ENCODE data around the gene FBXO38. TPM values are rescaled to one million over a fixed set of nuclear protein-coding genes. Genes with fewer than 3 reads are reported as not detected.

FBXO38 gene
- total and polyA plus RNA-seq, 2 donors (not counting 1 experiment from before 2014, with no cell fraction given) = 14.4 to 97.0 TPM

DNA sequence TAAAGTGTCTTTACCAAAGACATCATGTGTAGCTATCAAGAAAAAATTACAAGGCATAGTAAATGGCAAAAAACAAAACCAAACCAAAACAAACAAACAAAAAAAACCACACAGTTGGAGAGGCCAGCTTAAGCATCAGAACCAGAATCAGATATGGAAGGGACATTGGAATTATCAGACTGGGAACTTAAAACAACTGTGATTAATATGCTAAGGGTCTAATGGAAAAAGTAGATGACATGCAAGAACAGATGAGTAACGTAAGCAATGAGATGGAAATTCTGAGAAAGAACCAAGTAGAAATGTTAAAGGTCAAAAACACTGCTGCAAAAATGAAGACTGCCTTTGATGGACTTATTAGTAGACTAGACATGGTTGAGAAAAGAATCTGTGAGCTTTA, 75.9 kb downstream of the FBXO38 start:
- peaks cover 0 to 12% (median 2%) of the 10 kb centered on the region in 4 experiments for H3K27me3 ChIP-seq (replicated peaks in 1 of 4; ENCODE audit: control extremely low read depth in 1 of 4, control insufficient read depth in 3 of 4, insufficient read depth in 4 of 4, low read length in 3 of 4)
- H4K20me1 ChIP-seq (ENCODE audit: control insufficient read depth, insufficient read depth, low read length, poor library complexity, severe bottlenecking) = no peaks in the 10 kb centered on the region
- Mint-ChIP-seq H3K27ac (no peak overlapping the region), H3K4me1 (no peaks in the 10 kb centered on the region), H3K9me3 (ENCODE audit: insufficient read depth) (no peaks in the 10 kb centered on the region), H3K27me3 (peaks cover 25% of the 10 kb centered on the region), H3K4me3 (no peak overlapping the region)
- H3K4me3 ChIP-seq (ENCODE audit: control extremely low read depth in 1 of 5, extremely low read depth in 1 of 5, insufficient read depth in 1 of 5, low read depth in 2 of 5, low read length in 4 of 5) = no peak overlapping the region
- ChIA-PET CTCF (no interaction called here), POLR2A (no interaction called here)
- TF ChIP-seq EZH2 (IDR thresholded peaks at IDR 0.05; ENCODE audit: borderline replicate concordance, insufficient read depth, low read depth, low read length, poor library complexity, severe bottlenecking) = no peak
- TF ChIP-seq, protein P1, sequence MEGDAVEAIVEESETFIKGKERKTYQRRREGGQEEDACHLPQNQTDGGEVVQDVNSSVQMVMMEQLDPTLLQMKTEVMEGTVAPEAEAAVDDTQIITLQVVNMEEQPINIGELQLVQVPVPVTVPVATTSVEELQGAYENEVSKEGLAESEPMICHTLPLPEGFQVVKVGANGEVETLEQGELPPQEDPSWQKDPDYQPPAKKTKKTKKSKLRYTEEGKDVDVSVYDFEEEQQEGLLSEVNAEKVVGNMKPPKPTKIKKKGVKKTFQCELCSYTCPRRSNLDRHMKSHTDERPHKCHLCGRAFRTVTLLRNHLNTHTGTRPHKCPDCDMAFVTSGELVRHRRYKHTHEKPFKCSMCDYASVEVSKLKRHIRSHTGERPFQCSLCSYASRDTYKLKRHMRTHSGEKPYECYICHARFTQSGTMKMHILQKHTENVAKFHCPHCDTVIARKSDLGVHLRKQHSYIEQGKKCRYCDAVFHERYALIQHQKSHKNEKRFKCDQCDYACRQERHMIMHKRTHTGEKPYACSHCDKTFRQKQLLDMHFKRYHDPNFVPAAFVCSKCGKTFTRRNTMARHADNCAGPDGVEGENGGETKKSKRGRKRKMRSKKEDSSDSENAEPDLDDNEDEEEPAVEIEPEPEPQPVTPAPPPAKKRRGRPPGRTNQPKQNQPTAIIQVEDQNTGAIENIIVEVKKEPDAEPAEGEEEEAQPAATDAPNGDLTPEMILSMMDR (IDR thresholded peaks at IDR 0.05) = no peak
- no peak overlapping the region for H2AFZ ChIP-seq (ENCODE audit: insufficient read depth, low read depth, low read length, poor library complexity, severe bottlenecking)
- H3K4me2 ChIP-seq (replicated peaks; ENCODE audit: low read depth, low read length, poor library complexity, severe bottlenecking) = no peak overlapping the region
- H3K9me3 ChIP-seq (ENCODE audit: control extremely low read depth in 1 of 3, control insufficient read depth in 2 of 3, insufficient read depth in 1 of 3, low read length in 2 of 3) = no peaks in the 10 kb centered on the region
- DNase-seq (no peak), ATAC-seq (ENCODE audit: low read depth) (no peak)
- intact Hi-C loops (cut with micrococcal nuclease) = no loop called here
- H3K4me1 ChIP-seq (ENCODE audit: control insufficient read depth in 2 of 2, insufficient read depth in 2 of 2, low read length in 2 of 2) = no peaks in the 10 kb centered on the region
- no peaks in the 10 kb centered on the region for H3K79me2 ChIP-seq (ENCODE audit: control insufficient read depth, insufficient read depth, low read length)
- H3K27ac ChIP-seq (ENCODE audit: low read length in 2 of 2) = no peak overlapping the region
- H3K9ac ChIP-seq (ENCODE audit: low read length) = no peak overlapping the region
- WGBS (ENCODE audit: insufficient coverage) = 89% methylated on average over 1 of the region's 1 CpG
- no peaks in the 10 kb centered on the region for H3K36me3 ChIP-seq (replicated peaks in 1 of 2; ENCODE audit: control extremely low read depth in 1 of 2, control insufficient read depth in 1 of 2, extremely low read depth in 1 of 2, insufficient read depth in 2 of 2, low read length in 1 of 2)

DNA sequence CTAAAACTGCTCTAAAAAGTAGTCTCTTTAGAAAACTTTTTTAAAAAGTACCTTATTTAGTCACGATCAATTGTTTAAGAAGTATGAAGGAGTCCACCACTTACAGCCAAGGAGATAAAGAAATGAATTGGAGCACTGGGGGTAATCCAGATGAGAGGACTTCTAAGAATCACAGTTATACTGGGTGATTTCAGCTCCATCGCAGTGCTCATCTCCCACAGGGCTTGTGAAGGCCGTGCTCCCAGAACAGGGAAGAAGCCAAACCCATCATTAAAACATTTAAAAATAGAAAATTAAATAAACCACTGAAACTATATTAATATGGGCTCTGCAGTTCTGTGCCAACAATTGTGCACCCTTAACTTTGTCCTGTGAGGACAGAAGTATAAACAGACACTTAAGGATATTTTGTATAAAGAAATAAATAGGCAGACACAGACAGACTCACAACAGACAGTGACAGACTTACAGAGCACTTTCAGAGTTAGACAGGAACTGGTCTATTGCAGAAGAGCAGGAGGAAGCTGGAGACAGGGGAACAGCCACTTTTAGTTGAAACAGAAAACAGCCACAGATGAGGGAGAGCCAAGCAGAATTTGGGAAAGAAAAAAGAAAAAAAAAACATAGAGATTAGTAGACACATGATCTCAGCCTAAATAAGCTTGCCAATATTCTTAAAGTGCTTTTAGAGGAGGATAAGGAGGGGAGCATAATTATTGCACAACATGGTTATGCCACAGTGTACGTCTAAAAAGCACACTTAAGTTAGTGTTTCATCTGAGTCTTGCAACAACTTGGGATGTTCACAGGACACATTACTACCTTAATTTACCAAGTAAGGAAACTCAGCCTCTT, 81.8 kb downstream of the FBXO38 start:
- ATAC-seq (ENCODE audit: low read depth) = no peak
- Mint-ChIP-seq H3K4me3 (no peak overlapping the region), H3K9me3 (ENCODE audit: insufficient read depth) (no peaks in the 10 kb centered on the region), H3K27me3 (peaks cover 6% of the 10 kb centered on the region), H3K4me1 (no peaks in the 10 kb centered on the region), H3K27ac (no peak overlapping the region)
- no peak overlapping the region for H3K27ac ChIP-seq (ENCODE audit: low read length in 2 of 2)
- no peaks in the 10 kb centered on the region for H3K79me2 ChIP-seq (ENCODE audit: control insufficient read depth, insufficient read depth, low read length)
- TF ChIP-seq EZH2 (IDR thresholded peaks at IDR 0.05; ENCODE audit: borderline replicate concordance, insufficient read depth, low read depth, low read length, poor library complexity, severe bottlenecking) = no peak
- TF ChIP-seq, protein P1 (IDR thresholded peaks at IDR 0.05) = no peak
- CTCF ChIA-PET = no interaction called here
- H3K9ac ChIP-seq (ENCODE audit: low read length) = no peak overlapping the region
- intact Hi-C loops (cut with micrococcal nuclease) = no loop called here
- POLR2A ChIA-PET = no interaction called here
- no peaks in the 10 kb centered on the region for H3K4me1 ChIP-seq (ENCODE audit: control insufficient read depth in 2 of 2, insufficient read depth in 2 of 2, low read length in 2 of 2)
- H3K4me2 ChIP-seq (replicated peaks; ENCODE audit: low read depth, low read length, poor library complexity, severe bottlenecking) = no peak overlapping the region
- H3K36me3 ChIP-seq (replicated peaks in 1 of 2; ENCODE audit: control extremely low read depth in 1 of 2, control insufficient read depth in 1 of 2, extremely low read depth in 1 of 2, insufficient read depth in 2 of 2, low read length in 1 of 2) = no peaks in the 10 kb centered on the region
- H3K9me3 ChIP-seq (ENCODE audit: control extremely low read depth in 1 of 3, control insufficient read depth in 2 of 3, insufficient read depth in 1 of 3, low read length in 2 of 3) = no peaks in the 10 kb centered on the region
- DNase-seq = no peak
- no peak overlapping the region for H3K4me3 ChIP-seq (ENCODE audit: control extremely low read depth in 1 of 5, extremely low read depth in 1 of 5, insufficient read depth in 1 of 5, low read depth in 2 of 5, low read length in 4 of 5)
- peaks cover 0 to 4% (median 0%) of the 10 kb centered on the region in 4 experiments for H3K27me3 ChIP-seq (replicated peaks in 1 of 4; ENCODE audit: control extremely low read depth in 1 of 4, control insufficient read depth in 3 of 4, insufficient read depth in 4 of 4, low read length in 3 of 4)
- H4K20me1 ChIP-seq (ENCODE audit: control insufficient read depth, insufficient read depth, low read length, poor library complexity, severe bottlenecking) = no peaks in the 10 kb centered on the region
- WGBS (ENCODE audit: insufficient coverage) = no CpG with 5 or more reads among the region's 4 CpGs
- no peak overlapping the region for H2AFZ ChIP-seq (ENCODE audit: insufficient read depth, low read depth, low read length, poor library complexity, severe bottlenecking)
